Ovary (tissue), 3 donors: ENCODE measurements around the gene ENGASE.

Source experiments
- CTCF ChIP-seq, 3 donors: fragments of 450-650 bp in 2 of 3; fragments of 200-600 bp in 1 of 3; IDR thresholded peaks; one replicate each; pipeline versions ENCODE4 v1.5.1 to v1.8.0; 2016 to 2022; ENCODE audit warnings: antibody characterized with exemption in 3 of 3, mild to moderate bottlenecking in 1 of 3
- EP300 ChIP-seq: sonication (generic); formaldehyde crosslinking; IDR thresholded peaks from one replicate; pipeline ENCODE4 v1.6.1; 2017; ENCODE audit warnings: antibody characterized with exemption
- POLR2A ChIP-seq: fragments of 450-650 bp; IDR thresholded peaks from one replicate; pipeline ENCODE4 v1.6.1; 2017; ENCODE audit warnings: antibody characterized with exemption, mild to moderate bottlenecking, moderate library complexity
- donor health status: DM: no; HTN: no; CAD: no.

GRCh38 chr17:79027274-79027924 lies 47.2 kb upstream of the ENGASE start:
- TF ChIP-seq CTCF (IDR thresholded peaks at IDR 0.05) (no peak), EP300 (no peak), POLR2A (no peak)
